ENCODE results near the gene ERC1. TPM values are rescaled to one million over a fixed set of nuclear protein-coding genes. Genes with fewer than 3 reads are reported as not detected.
"Not testable (repeated sequence)": the region's sequence is repeated elsewhere in the genome, so short reads cannot be mapped to it uniquely, and the experiment has no call there.

Gene ERC1
- total and polyA plus RNA-seq, 2 donors from 2014 or later, result 5.1 to 68.3 TPM

DNA sequence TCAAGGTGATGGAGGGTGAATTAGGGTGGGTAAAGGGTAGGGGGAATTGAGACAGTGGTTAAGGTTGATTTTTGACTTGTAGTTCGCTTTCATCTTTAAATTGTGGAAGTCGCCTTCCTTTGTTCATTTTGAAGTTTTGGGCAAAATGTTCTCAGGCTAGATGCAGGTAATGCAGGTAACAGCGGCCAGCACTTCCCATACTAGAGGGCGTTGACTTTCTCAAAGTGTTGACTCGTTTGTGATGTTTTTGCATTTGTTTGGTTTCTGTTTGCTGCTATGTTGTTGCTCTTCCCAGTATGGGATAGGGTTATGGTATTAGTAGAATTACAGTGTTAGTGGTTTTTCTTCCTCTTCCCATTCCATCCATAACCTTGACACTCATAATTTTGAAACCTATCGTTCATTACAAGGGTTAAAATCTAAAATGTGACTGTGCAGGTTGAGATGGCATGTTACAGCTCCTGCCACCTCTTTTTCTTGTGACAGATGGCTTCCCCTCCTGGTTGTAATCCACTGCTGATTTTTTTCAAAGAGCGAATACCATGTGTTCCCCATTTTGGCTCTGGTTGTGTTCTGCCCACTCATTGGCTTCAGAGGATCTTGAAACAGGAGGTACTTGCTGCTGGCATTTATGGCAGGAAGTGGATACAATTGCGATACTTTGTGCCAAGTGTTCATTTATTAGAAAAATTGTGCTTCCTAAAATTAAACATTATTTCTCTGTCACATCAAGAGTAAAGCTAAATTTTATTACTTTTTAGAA is 57.1 kb downstream of the ERC1 start:
- Histone ChIP-seq H3K4me3 (ENCODE audit: low read length in 3 of 3) (no peak overlapping the region), H3K4me1 (ENCODE audit: control insufficient read depth in 2 of 3, insufficient read depth in 2 of 3, low read depth in 1 of 3, low read length in 3 of 3) (peaks cover 0 to 4% (median 0%) of the 10 kb centered on the region in 3 donors), H3K36me3 (ENCODE audit: control insufficient read depth in 2 of 3, insufficient read depth in 3 of 3, low read length in 3 of 3) (peaks cover 0 to 3% (median 0%) of the 10 kb centered on the region in 3 donors), H3K9ac (ENCODE audit: low read length in 3 of 3) (no peak overlapping the region), H3K27ac (ENCODE audit: low read depth in 2 of 2, low read length in 2 of 2) (no peak overlapping the region), H3K9me3 (ENCODE audit: control insufficient read depth in 2 of 3, insufficient read depth in 1 of 3, low read length in 3 of 3) (no peaks in the 10 kb centered on the region), H3K27me3 (ENCODE audit: control insufficient read depth, insufficient read depth, low read length) (no peaks in the 10 kb centered on the region)
- TF ChIP-seq CTCF (IDR thresholded peaks at IDR 0.05; ENCODE audit: borderline replicate concordance, extremely low read depth, insufficient read depth), result no peak
- intact Hi-C loops (cut with DNase I), result no loop called here
- no peak for FAIRE-seq
- DNase-seq, result peak in 1 of 5 donors; percentile 19

- Histone ChIP-seq H3K27ac (ENCODE audit: low read depth in 2 of 2, low read length in 2 of 2) (no peak overlapping the region), H3K4me1 (ENCODE audit: control insufficient read depth in 2 of 3, insufficient read depth in 2 of 3, low read depth in 1 of 3, low read length in 3 of 3) (peaks cover 0 to 8% (median 0%) of the 10 kb centered on the region in 3 donors), H3K27me3 (ENCODE audit: control insufficient read depth, insufficient read depth, low read length) (no peaks in the 10 kb centered on the region), H3K36me3 (ENCODE audit: control insufficient read depth in 2 of 3, insufficient read depth in 3 of 3, low read length in 3 of 3) (peaks cover 0 to 3% (median 0%) of the 10 kb centered on the region in 3 donors), H3K4me3 (ENCODE audit: low read length in 3 of 3) (no peak overlapping the region), H3K9me3 (ENCODE audit: control insufficient read depth in 2 of 3, insufficient read depth in 1 of 3, low read length in 3 of 3) (no peaks in the 10 kb centered on the region), H3K9ac (ENCODE audit: low read length in 3 of 3) (no peak overlapping the region)
- no peak for TF ChIP-seq CTCF (IDR thresholded peaks at IDR 0.05; ENCODE audit: borderline replicate concordance, extremely low read depth, insufficient read depth)
- intact Hi-C loops (cut with DNase I), result no loop called here
- FAIRE-seq (no peak), DNase-seq (no peak)
These were observed 59.2 kb downstream of the ERC1 start for GRCh38 chr12:1050059-1050707.

GRCh38 chr12:1051672-1052071 is 60.6 kb downstream of the ERC1 start:
- intact Hi-C loops (cut with DNase I); FAIRE-seq; DNase-seq; H3K27me3 ChIP-seq (ENCODE audit: control insufficient read depth, insufficient read depth, low read length); H3K9me3 ChIP-seq (ENCODE audit: control insufficient read depth in 2 of 3, insufficient read depth in 1 of 3, low read length in 3 of 3); H3K4me3 ChIP-seq (ENCODE audit: low read length in 3 of 3); H3K27ac ChIP-seq (ENCODE audit: low read depth in 2 of 2, low read length in 2 of 2); H3K4me1 ChIP-seq (ENCODE audit: control insufficient read depth in 2 of 3, insufficient read depth in 2 of 3, low read depth in 1 of 3, low read length in 3 of 3); H3K36me3 ChIP-seq (ENCODE audit: control insufficient read depth in 2 of 3, insufficient read depth in 3 of 3, low read length in 3 of 3); H3K9ac ChIP-seq (ENCODE audit: low read length in 3 of 3): not testable (repeated sequence)

DNA sequence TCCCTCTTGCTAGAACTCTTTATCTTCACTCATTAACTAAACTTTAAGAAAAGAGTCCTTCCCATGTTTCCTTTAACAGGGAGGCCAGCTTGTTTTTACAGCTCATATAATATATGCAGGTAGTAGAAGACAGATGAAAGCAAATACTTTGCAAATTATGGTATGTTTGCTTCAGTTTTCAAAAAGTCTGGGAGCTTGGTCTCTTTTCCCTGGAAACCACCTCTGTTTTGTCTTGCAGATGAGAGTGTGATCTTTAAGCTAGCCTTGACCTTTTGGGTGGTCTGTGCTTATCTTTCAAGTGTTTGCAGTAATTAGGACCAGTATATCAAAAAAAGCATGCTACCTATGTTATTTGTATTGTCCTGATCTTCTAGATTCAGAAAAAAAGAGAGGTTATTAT is 62.7 kb downstream of the ERC1 start:
- FAIRE-seq, result no peak
- no peak overlapping the region for H3K27ac ChIP-seq (ENCODE audit: low read depth in 2 of 2, low read length in 2 of 2)

More for the DNA sequence above, 62.7 kb downstream of the ERC1 start:
- Histone ChIP-seq H3K27me3 (ENCODE audit: control insufficient read depth, insufficient read depth, low read length) (no peaks in the 10 kb centered on the region), H3K9me3 (ENCODE audit: control insufficient read depth in 2 of 3, insufficient read depth in 1 of 3, low read length in 3 of 3) (no peaks in the 10 kb centered on the region), H3K4me3 (ENCODE audit: low read length in 3 of 3) (no peak overlapping the region), H3K9ac (ENCODE audit: low read length in 3 of 3) (no peak overlapping the region), H3K36me3 (ENCODE audit: control insufficient read depth in 2 of 3, insufficient read depth in 3 of 3, low read length in 3 of 3) (no peaks in the 10 kb centered on the region), H3K4me1 (ENCODE audit: control insufficient read depth in 2 of 3, insufficient read depth in 2 of 3, low read depth in 1 of 3, low read length in 3 of 3) (peaks cover 0 to 4% (median 0%) of the 10 kb centered on the region in 3 donors)
- intact Hi-C loops (cut with DNase I), result no loop called here
- DNase-seq, result no peak
- no peak for TF ChIP-seq CTCF (IDR thresholded peaks at IDR 0.05; ENCODE audit: borderline replicate concordance, extremely low read depth, insufficient read depth)

Data from kidney (tissue), 14 donors.